Activated CD4-positive, alpha-beta memory T cell treated with anti-CD3 and anti-CD28 coated beads for 36 hours (primary cell): ENCODE measurements around the gene TMEM212. TPM values are rescaled to one million over a fixed set of nuclear protein-coding genes. Genes with fewer than 3 reads are reported as not detected.

Source experiments
- CTCF ChIA-PET: fragments of 350-600 bp; sonication (Branson Sonifier 250); formaldehyde crosslinking; loops from one replicate; lab custom pipeline; 2021; ENCODE audit warnings: antibody characterized with exemption, inconsistent platforms; lab: Charles Lee
- POLR2A ChIA-PET: fragments of 350-600 bp; sonication (Branson Sonifier 250); formaldehyde crosslinking; loops from one replicate; lab custom pipeline; 2021; ENCODE audit warnings: antibody characterized with exemption; lab: Charles Lee
- DNase-seq: peaks from one replicate; pipeline ENCODE4 v3.0.0-alpha.2; 2020
- H3K27ac Mint-ChIP-seq: one replicate; pipeline ENCODE4 v1.8.0; 2021; ENCODE audit warnings: mixed read lengths
- H3K27me3 Mint-ChIP-seq: one replicate; pipeline ENCODE4 v1.8.0; 2021; ENCODE audit warnings: mixed read lengths
- H3K36me3 Mint-ChIP-seq: one replicate; pipeline ENCODE4 v1.8.0; 2021; ENCODE audit warnings: mixed read lengths
- H3K4me1 Mint-ChIP-seq: one replicate; pipeline ENCODE4 v1.8.0; 2021; ENCODE audit warnings: low read depth, mixed read lengths
- H3K4me3 Mint-ChIP-seq: one replicate; pipeline ENCODE4 v1.8.0; 2021; ENCODE audit warnings: mild to moderate bottlenecking, mixed read lengths
- H3K9me3 Mint-ChIP-seq: one replicate; pipeline ENCODE4 v1.8.0; 2021; ENCODE audit warnings: mixed read lengths
- intact Hi-C: fragments of 100-400 bp; cut with micrococcal nuclease; formaldehyde crosslinking; loops from one replicate; pipeline ENCODE4 v1.15.1; 2023
- total RNA-seq, 2 experiments: library from RNA; stranded (reverse); gene quantifications; one replicate each; pipeline ENCODE4 v1.2.3, GENCODE V29; 2021

Gene TMEM212
- total RNA-seq, 2 experiments from 2014 or later, result not detected

- peaks cover 1% of the 10 kb centered on the region for H3K27me3 Mint-ChIP-seq
- no peak for DNase-seq
- CTCF ChIA-PET, result no interaction called here
- peaks cover 2% of the 10 kb centered on the region for H3K9me3 Mint-ChIP-seq
- POLR2A ChIA-PET, result no interaction called here
- no peak overlapping the region for H3K27ac Mint-ChIP-seq
- no peaks in the 10 kb centered on the region for H3K36me3 Mint-ChIP-seq
- intact Hi-C loops, result no loop called here
- H3K4me3 Mint-ChIP-seq, result no peak overlapping the region
- no peaks in the 10 kb centered on the region for H3K4me1 Mint-ChIP-seq
Measured at GRCh38 chr3:171906951-171907676, 64.0 kb downstream of the TMEM212 start.

- intact Hi-C loops, result no loop called here
- DNase-seq, result no peak
- H3K27me3 Mint-ChIP-seq, result no peaks in the 10 kb centered on the region
- H3K4me3 Mint-ChIP-seq, result no peak overlapping the region
- ChIA-PET CTCF (no interaction called here), POLR2A (no interaction called here)
- H3K27ac Mint-ChIP-seq, result no peak overlapping the region
- H3K9me3 Mint-ChIP-seq, result peaks cover 2% of the 10 kb centered on the region
- no peaks in the 10 kb centered on the region for H3K36me3 Mint-ChIP-seq
- no peaks in the 10 kb centered on the region for H3K4me1 Mint-ChIP-seq
Measured at GRCh38 chr3:171907761-171908160, 64.6 kb downstream of the TMEM212 start.

GRCh38 chr3:171908731-171909130 is 65.6 kb downstream of the TMEM212 start:
- intact Hi-C loops, result no loop called here
- no peaks in the 10 kb centered on the region for H3K27me3 Mint-ChIP-seq
- H3K36me3 Mint-ChIP-seq, result no peaks in the 10 kb centered on the region
- CTCF ChIA-PET, result interaction anchor here (1.1 kb wide), 1 partner anchor 10 kb away, joined by 4 read pairs; no protein-coding TSS in a partner anchor
- POLR2A ChIA-PET, result interaction anchor here (0.6 kb wide), 1 partner anchor 1659 kb away, joined by 4 read pairs; no protein-coding TSS in a partner anchor
- peaks cover 2% of the 10 kb centered on the region for H3K9me3 Mint-ChIP-seq
- H3K4me1 Mint-ChIP-seq, result no peaks in the 10 kb centered on the region
- H3K27ac Mint-ChIP-seq, result no peak overlapping the region
- no peak overlapping the region for H3K4me3 Mint-ChIP-seq
- DNase-seq, result no peak

Other genes starting within 250 kb of the TMEM212 start
- gene PLD1, start 32.9 kb upstream of the TMEM212 start, total RNA-seq, result 1 to 10 TPM in 1 of 2 experiments, under 1 TPM in 1; 0.99 to 1.4 TPM
- gene FNDC3B, start 196.2 kb downstream of the TMEM212 start, total RNA-seq, result 10 to 100 TPM; 14.4 to 17.8 TPM